Measurements from ENCODE around the gene ZNF219. TPM values are rescaled to one million over a fixed set of nuclear protein-coding genes. Genes with fewer than 3 reads are reported as not detected.

The ZNF219 gene
- total and polyA plus RNA-seq, 12 donors = 14.3 to 169 (median 104) TPM

- intact Hi-C loops (cut with DNase I) = loop anchor here in 1 of 2 donors (10.0 kb wide), 1 partner anchor 59 kb away; no protein-coding TSS in a partner anchor
- WGBS, 4 donors = 6 to 17% (median 12%) methylated on average over 1 of the region's 1 CpG
Measured at GRCh38 chr14:21136024-21136423, 37.6 kb upstream of the ZNF219 start.

GRCh38 chr14:21133901-21134300, 35.4 kb upstream of the ZNF219 start:
- H3K9me3 ChIP-seq (replicated peaks in 1 of 3) = no peaks in the 10 kb centered on the region
- H3K36me3 ChIP-seq (replicated peaks in 1 of 2) = no peaks in the 10 kb centered on the region
- no peaks in the 10 kb centered on the region for H3K4me1 ChIP-seq (replicated peaks in 1 of 2)
- DNase-seq = no peak
- no peak overlapping the region for H3K27ac ChIP-seq
- intact Hi-C loops (cut with DNase I) = loop anchor here in 1 of 2 donors (10.0 kb wide), 1 partner anchor 61 kb away; no protein-coding TSS in a partner anchor
- no peaks in the 10 kb centered on the region for H3K27me3 ChIP-seq
- 38 to 63% (median 51%) methylated on average over 1 of the region's 1 CpG for WGBS, 4 donors
- H3K4me3 ChIP-seq = no peak overlapping the region
- no peak for TF ChIP-seq POLR2A (IDR thresholded peaks at IDR 0.05)
- no peak for TF ChIP-seq CTCF (IDR thresholded peaks at IDR 0.05)

More at GRCh38 chr14:21136024-21136423, 37.6 kb upstream of the ZNF219 start:
- Histone ChIP-seq H3K4me3 (no peak overlapping the region), H3K27ac (no peak overlapping the region), H3K36me3 (replicated peaks in 1 of 2) (no peaks in the 10 kb centered on the region), H3K4me1 (replicated peaks in 1 of 2) (no peaks in the 10 kb centered on the region), H3K9me3 (replicated peaks in 1 of 3) (no peaks in the 10 kb centered on the region), H3K27me3 (no peaks in the 10 kb centered on the region)
- DNase-seq = no peak
- TF ChIP-seq POLR2A (IDR thresholded peaks at IDR 0.05) = no peak
- peak; percentile 36 to 72 (median 63) for TF ChIP-seq CTCF (IDR thresholded peaks at IDR 0.05)

- H3K27me3 ChIP-seq = no peaks in the 10 kb centered on the region
- no peak overlapping the region for H3K4me3 ChIP-seq
- no peaks in the 10 kb centered on the region for H3K36me3 ChIP-seq (replicated peaks in 1 of 2)
- no peak overlapping the region for H3K27ac ChIP-seq
- 55 to 90% (median 61%) methylated on average over 1 of the region's 1 CpG for whole genome bisulfite sequencing, 4 donors
- intact Hi-C loops (cut with DNase I) = no loop called here
- H3K9me3 ChIP-seq (replicated peaks in 1 of 3) = no peaks in the 10 kb centered on the region
- DNase-seq = no peak
- no peak for TF ChIP-seq CTCF (IDR thresholded peaks at IDR 0.05)
- TF ChIP-seq POLR2A (IDR thresholded peaks at IDR 0.05) = no peak
- no peaks in the 10 kb centered on the region for H3K4me1 ChIP-seq (replicated peaks in 1 of 2)
Measured at GRCh38 chr14:21123429-21123828, 25.0 kb upstream of the ZNF219 start.

GRCh38 chr14:21121122-21121521, 22.7 kb upstream of the ZNF219 start:
- TF ChIP-seq POLR2A (IDR thresholded peaks at IDR 0.05) (no peak), CTCF (IDR thresholded peaks at IDR 0.05) (no peak)
- 71 to 86% (median 72%) methylated on average over 1 of the region's 1 CpG for WGBS, 4 donors
- H3K36me3 ChIP-seq (replicated peaks in 1 of 2) = no peaks in the 10 kb centered on the region
- H3K9me3 ChIP-seq (replicated peaks in 1 of 3) = no peaks in the 10 kb centered on the region
- DNase-seq = no peak
- no peak overlapping the region for H3K27ac ChIP-seq
- no peaks in the 10 kb centered on the region for H3K27me3 ChIP-seq
- no peak overlapping the region for H3K4me3 ChIP-seq
- H3K4me1 ChIP-seq (replicated peaks in 1 of 2) = no peaks in the 10 kb centered on the region
- intact Hi-C loops (cut with DNase I) = no loop called here
